MCF 10A (cell line): ENCODE data around the gene ITGB3. TPM values are rescaled to one million over a fixed set of nuclear protein-coding genes. Genes with fewer than 3 reads are reported as not detected.

Experiments
- BruUV-seq: library from RNA; stranded (reverse); fragments of 400-500 nt; replicated peaks from 2 replicates; lab custom pipeline; 2021; lab: Mats Ljungman, UMichigan
- CTCF ChIA-PET: fragments of 300-600 bp; sonication (Branson Sonifier 250); formaldehyde crosslinking; extraction: SDS; loops from one replicate; lab custom pipeline; 2021; ENCODE audit warnings: antibody characterized with exemption, inconsistent platforms; lab: Yijun Ruan, JAX
- POLR2A ChIA-PET: fragments of 300-600, 350-650 bp; sonication (Branson Sonifier 250); formaldehyde crosslinking; extraction: SDS; loops from one replicate; lab custom pipeline; 2020; ENCODE audit warnings: antibody characterized with exemption, inconsistent platforms; lab: Yijun Ruan, JAX
- DNase-seq: peaks from one replicate; pipeline ENCODE4 v3.0.0-alpha.2; 2018; ENCODE audit not compliant: unreplicated experiment
- H3K27ac Mint-ChIP-seq: one replicate; pipeline ENCODE4 v1.8.0; 2022; ENCODE audit warnings: mild to moderate bottlenecking, low read depth, mixed read lengths; ENCODE audit not compliant: unreplicated experiment
- H3K27me3 Mint-ChIP-seq: one replicate; pipeline ENCODE4 v1.8.0; 2022; ENCODE audit warnings: mixed read lengths; ENCODE audit not compliant: insufficient read depth, unreplicated experiment
- H3K36me3 Mint-ChIP-seq: one replicate; pipeline ENCODE4 v1.8.0; 2022; ENCODE audit warnings: mild to moderate bottlenecking, moderate library complexity, mixed read lengths; ENCODE audit not compliant: insufficient read depth, unreplicated experiment
- H3K4me1 Mint-ChIP-seq: one replicate; pipeline ENCODE4 v1.8.0; 2022; ENCODE audit warnings: mixed read lengths; ENCODE audit not compliant: insufficient read depth, unreplicated experiment
- H3K4me3 Mint-ChIP-seq: one replicate; pipeline ENCODE4 v1.8.0; 2022; ENCODE audit warnings: mild to moderate bottlenecking, moderate library complexity, mixed read lengths; ENCODE audit not compliant: unreplicated experiment
- H3K9me3 Mint-ChIP-seq: one replicate; pipeline ENCODE4 v1.8.0; 2022; ENCODE audit warnings: mixed read lengths; ENCODE audit not compliant: unreplicated experiment
- intact Hi-C: fragments of 100-400 bp; cut with micrococcal nuclease; formaldehyde crosslinking; loops from 2 replicates; pipeline ENCODE4 v1.14.1; 2022
- total RNA-seq: library from RNA; stranded (reverse); gene quantifications from 2 replicates; pipeline ENCODE4 v1.2.3, GENCODE V29; 2022
- TF ChIP-seq, protein P1 (sequence below): fragments of 200-600 bp; IDR thresholded peaks from one replicate; pipeline ENCODE4 v1.8.0; 2022; ENCODE audit warnings: antibody characterized with exemption, mild to moderate bottlenecking; ENCODE audit not compliant: unreplicated experiment

ITGB3 gene
- total RNA-seq, 1 experiment from 2014 or later: 1.1 TPM

- Mint-ChIP-seq H3K4me1 (no peaks in the 10 kb centered on the region), H3K9me3 (no peaks in the 10 kb centered on the region), H3K27ac (no peak overlapping the region), H3K27me3 (no peaks in the 10 kb centered on the region), H3K4me3 (no peak overlapping the region), H3K36me3 (no peaks in the 10 kb centered on the region)
- no TSS peak for BruUV-seq
- peak; percentile 57 for DNase-seq
- CTCF ChIA-PET: interaction anchor here (1.0 to 1.9 kb wide), 3 partner anchors 9 to 59 kb away, joined by 4 to 12 read pairs (median 6); no protein-coding TSS in a partner anchor
- POLR2A ChIA-PET: interaction anchor here (1.3 kb wide), 1 partner anchor 10 kb away, joined by 4 read pairs; no protein-coding TSS in a partner anchor
- TF ChIP-seq, protein P1, sequence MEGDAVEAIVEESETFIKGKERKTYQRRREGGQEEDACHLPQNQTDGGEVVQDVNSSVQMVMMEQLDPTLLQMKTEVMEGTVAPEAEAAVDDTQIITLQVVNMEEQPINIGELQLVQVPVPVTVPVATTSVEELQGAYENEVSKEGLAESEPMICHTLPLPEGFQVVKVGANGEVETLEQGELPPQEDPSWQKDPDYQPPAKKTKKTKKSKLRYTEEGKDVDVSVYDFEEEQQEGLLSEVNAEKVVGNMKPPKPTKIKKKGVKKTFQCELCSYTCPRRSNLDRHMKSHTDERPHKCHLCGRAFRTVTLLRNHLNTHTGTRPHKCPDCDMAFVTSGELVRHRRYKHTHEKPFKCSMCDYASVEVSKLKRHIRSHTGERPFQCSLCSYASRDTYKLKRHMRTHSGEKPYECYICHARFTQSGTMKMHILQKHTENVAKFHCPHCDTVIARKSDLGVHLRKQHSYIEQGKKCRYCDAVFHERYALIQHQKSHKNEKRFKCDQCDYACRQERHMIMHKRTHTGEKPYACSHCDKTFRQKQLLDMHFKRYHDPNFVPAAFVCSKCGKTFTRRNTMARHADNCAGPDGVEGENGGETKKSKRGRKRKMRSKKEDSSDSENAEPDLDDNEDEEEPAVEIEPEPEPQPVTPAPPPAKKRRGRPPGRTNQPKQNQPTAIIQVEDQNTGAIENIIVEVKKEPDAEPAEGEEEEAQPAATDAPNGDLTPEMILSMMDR: no peak
- intact Hi-C loops: no loop called here
Observed at GRCh38 chr17:47288531-47289116, 35.0 kb downstream of the ITGB3 start.

DNA sequence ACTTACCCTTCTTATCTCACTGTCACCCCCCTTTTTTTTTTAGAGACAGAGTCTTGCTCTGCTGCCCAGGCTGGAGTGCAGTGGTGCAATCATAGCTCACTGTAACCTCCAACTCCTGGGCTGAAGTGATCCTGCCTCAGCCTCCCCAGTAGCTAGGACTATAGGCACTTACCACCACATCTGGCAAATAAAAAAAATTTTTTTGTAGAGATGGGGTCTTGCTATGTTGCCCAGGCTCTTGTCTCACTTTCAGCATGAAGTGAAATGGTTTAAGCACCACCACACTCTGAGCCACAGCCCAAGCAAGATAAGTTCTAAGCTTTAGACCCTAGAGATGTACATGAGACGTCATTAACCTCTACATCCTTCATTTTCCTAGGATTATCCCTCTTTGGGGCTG, 35.7 kb downstream of the ITGB3 start:
- H3K9me3 Mint-ChIP-seq: no peaks in the 10 kb centered on the region
- intact Hi-C loops: no loop called here
- BruUV-seq: no TSS peak
- CTCF ChIA-PET: interaction anchor here (1.0 to 1.9 kb wide), 3 partner anchors 9 to 27 kb away, joined by 3 to 12 read pairs (median 4); no protein-coding TSS in a partner anchor
- DNase-seq: no peak
- POLR2A ChIA-PET: no interaction called here
- no peaks in the 10 kb centered on the region for H3K27me3 Mint-ChIP-seq
- TF ChIP-seq, protein P1: no peak
- H3K27ac Mint-ChIP-seq: no peak overlapping the region
- H3K36me3 Mint-ChIP-seq: no peaks in the 10 kb centered on the region
- peaks cover 6% of the 10 kb centered on the region for H3K4me1 Mint-ChIP-seq
- no peak overlapping the region for H3K4me3 Mint-ChIP-seq

DNA sequence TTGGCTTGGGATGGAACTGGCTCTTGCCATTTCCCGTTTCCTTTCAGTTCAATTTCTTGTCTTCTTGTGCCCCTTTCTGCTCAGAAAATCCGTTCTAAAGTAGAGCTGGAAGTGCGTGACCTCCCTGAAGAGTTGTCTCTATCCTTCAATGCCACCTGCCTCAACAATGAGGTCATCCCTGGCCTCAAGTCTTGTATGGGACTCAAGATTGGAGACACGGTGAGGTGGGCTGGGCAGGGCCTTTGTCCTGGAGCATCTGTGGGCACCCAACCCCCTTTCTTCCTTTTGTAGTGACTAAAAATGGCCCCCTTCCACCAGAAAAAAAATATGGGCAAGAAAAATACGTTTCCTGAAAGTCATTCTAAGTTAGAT, 37.2 kb downstream of the ITGB3 start:
- Mint-ChIP-seq H3K9me3 (no peaks in the 10 kb centered on the region), H3K4me1 (peaks cover 17% of the 10 kb centered on the region), H3K27ac (no peak overlapping the region), H3K27me3 (no peaks in the 10 kb centered on the region), H3K36me3 (no peaks in the 10 kb centered on the region), H3K4me3 (no peak overlapping the region)
- intact Hi-C loops: no loop called here
- TF ChIP-seq, protein P1: no peak
- DNase-seq: no peak
- ChIA-PET POLR2A (interaction anchor here (0.5 kb wide), 1 partner anchor 16 kb away, joined by 3 read pairs; no protein-coding TSS in a partner anchor), CTCF (no interaction called here)
- BruUV-seq: no TSS peak

DNA sequence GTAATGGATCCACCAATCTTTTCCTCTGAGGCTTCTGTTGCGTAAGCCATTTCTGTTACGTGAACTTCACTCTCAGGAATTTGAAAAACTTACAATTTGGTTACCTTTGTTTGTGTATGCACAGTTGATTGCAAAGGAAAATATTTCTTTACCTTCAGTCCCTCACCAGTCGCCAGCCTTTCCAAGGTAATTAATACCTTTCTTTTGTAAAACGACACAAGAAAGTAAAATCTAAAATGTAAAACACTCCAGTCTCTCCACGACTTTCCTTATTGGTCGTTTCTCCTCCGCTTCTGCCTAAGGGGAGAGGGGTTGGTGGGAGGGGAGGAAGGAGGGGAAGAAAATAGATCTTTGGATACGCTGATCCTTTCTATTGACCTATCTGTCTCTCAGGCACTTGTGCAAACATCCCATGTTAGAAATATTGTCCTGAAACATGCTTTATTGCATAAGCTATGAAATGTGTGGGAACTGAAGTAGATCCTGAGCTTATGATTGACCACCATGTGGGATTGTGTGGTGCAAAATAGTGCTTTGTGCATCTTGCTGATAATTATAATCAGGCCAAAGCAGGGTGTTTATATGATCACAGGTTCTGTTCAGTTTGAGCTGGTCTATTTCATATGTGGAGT, 37.7 kb downstream of the ITGB3 start:
- Mint-ChIP-seq H3K36me3 (no peaks in the 10 kb centered on the region), H3K27ac (no peak overlapping the region), H3K4me1 (peaks cover 17% of the 10 kb centered on the region), H3K9me3 (no peaks in the 10 kb centered on the region), H3K4me3 (no peak overlapping the region), H3K27me3 (no peaks in the 10 kb centered on the region)
- CTCF ChIA-PET: no interaction called here
- intact Hi-C loops: no loop called here
- POLR2A ChIA-PET: interaction anchor here (0.5 kb wide), 1 partner anchor 16 kb away, joined by 3 read pairs; no protein-coding TSS in a partner anchor
- no peak for DNase-seq
- no TSS peak for BruUV-seq
- TF ChIP-seq, protein P1: no peak
